Measurements from ENCODE around the gene MARCHF6. TPM values are rescaled to one million over a fixed set of nuclear protein-coding genes. Genes with fewer than 3 reads are reported as not detected.
"Not testable (repeated sequence)": the region's sequence is repeated elsewhere in the genome, so short reads cannot be mapped to it uniquely, and the experiment has no call there.

Gene MARCHF6
- total and polyA plus RNA-seq, 4 donors: 35.4 to 185 (median 105) TPM

GRCh38 chr5:10374046-10375022, 20.8 kb downstream of the MARCHF6 start:
- no peak for TF ChIP-seq CTCF (IDR thresholded peaks at IDR 0.05; ENCODE audit: control extremely low read depth, extremely low read depth)
- H3K27me3 ChIP-seq (ENCODE audit: control insufficient read depth in 3 of 3, insufficient read depth in 3 of 3, low read length in 2 of 3): no peaks in the 10 kb centered on the region
- no peaks in the 10 kb centered on the region for H3K9me3 ChIP-seq (ENCODE audit: control insufficient read depth in 4 of 4, insufficient read depth in 3 of 4, low read length in 3 of 4)
- no peak overlapping the region for H3K27ac ChIP-seq (ENCODE audit: low read depth in 1 of 2, low read length in 1 of 2)
- H3K4me1 ChIP-seq (ENCODE audit: control insufficient read depth in 5 of 5, insufficient read depth in 5 of 5, low read length in 5 of 5): peaks cover 0 to 28% (median 18%) of the 10 kb centered on the region in 5 donors
- H3K36me3 ChIP-seq (ENCODE audit: control insufficient read depth in 4 of 4, insufficient read depth in 4 of 4, low read length in 4 of 4): peaks cover 0 to 11% (median 3%) of the 10 kb centered on the region in 4 donors
- no peak overlapping the region for H3K9ac ChIP-seq (ENCODE audit: insufficient read depth in 1 of 2, low read length in 2 of 2)
- no peak for DNase-seq
- 80 to 84% methylated on average over 11 of the region's 11 CpGs for WGBS, 2 donors
- no peak for ATAC-seq (ENCODE audit: insufficient read depth, low FRiP score)
- H3K4me3 ChIP-seq: no peak overlapping the region

- peaks cover 0 to 28% (median 18%) of the 10 kb centered on the region in 5 donors for H3K4me1 ChIP-seq (ENCODE audit: control insufficient read depth in 5 of 5, insufficient read depth in 5 of 5, low read length in 5 of 5)
- WGBS, 2 donors: 98 to 99% methylated on average over 21 to 29 of the region's 29 CpGs
- not testable (repeated sequence) for H3K9ac ChIP-seq (ENCODE audit: insufficient read depth in 1 of 2, low read length in 2 of 2); ATAC-seq (ENCODE audit: insufficient read depth, low FRiP score); H3K27ac ChIP-seq (ENCODE audit: low read depth in 1 of 2, low read length in 1 of 2); DNase-seq; H3K27me3 ChIP-seq (ENCODE audit: control insufficient read depth in 3 of 3, insufficient read depth in 3 of 3, low read length in 2 of 3); H3K4me3 ChIP-seq; H3K9me3 ChIP-seq (ENCODE audit: control insufficient read depth in 4 of 4, insufficient read depth in 3 of 4, low read length in 3 of 4)
- peaks cover 0 to 11% (median 3%) of the 10 kb centered on the region in 4 donors for H3K36me3 ChIP-seq (ENCODE audit: control insufficient read depth in 4 of 4, insufficient read depth in 4 of 4, low read length in 4 of 4)
Observed at GRCh38 chr5:10375146-10375545, 21.7 kb downstream of the MARCHF6 start.

GRCh38 chr5:10376544-10376943, 23.0 kb downstream of the MARCHF6 start:
- 86 to 94% methylated on average over 11 of the region's 11 CpGs for WGBS, 2 donors
- no peak for ATAC-seq (ENCODE audit: insufficient read depth, low FRiP score)

More at GRCh38 chr5:10376544-10376943, 23.0 kb downstream of the MARCHF6 start:
- Histone ChIP-seq H3K36me3 (ENCODE audit: control insufficient read depth in 4 of 4, insufficient read depth in 4 of 4, low read length in 4 of 4) (peaks cover 0 to 11% (median 5%) of the 10 kb centered on the region in 4 donors), H3K9ac (ENCODE audit: insufficient read depth in 1 of 2, low read length in 2 of 2) (no peak overlapping the region), H3K27ac (ENCODE audit: low read depth in 1 of 2, low read length in 1 of 2) (no peak overlapping the region), H3K4me1 (ENCODE audit: control insufficient read depth in 5 of 5, insufficient read depth in 5 of 5, low read length in 5 of 5) (peaks cover 0 to 28% (median 16%) of the 10 kb centered on the region in 5 donors), H3K4me3 (no peak overlapping the region), H3K27me3 (ENCODE audit: control insufficient read depth in 3 of 3, insufficient read depth in 3 of 3, low read length in 2 of 3) (no peaks in the 10 kb centered on the region), H3K9me3 (ENCODE audit: control insufficient read depth in 4 of 4, insufficient read depth in 3 of 4, low read length in 3 of 4) (no peaks in the 10 kb centered on the region)
- no peak for DNase-seq
- TF ChIP-seq CTCF (IDR thresholded peaks at IDR 0.05; ENCODE audit: control extremely low read depth, extremely low read depth): no peak
